Vagina (tissue), 2 donors: Measurements from ENCODE around the gene FUZ.

Experiments used
- CTCF ChIP-seq, 3 experiments: fragments of 450-650 bp in 2 of 3; fragments of 200-600 bp in 1 of 3; sonication (generic) in 1 of 3; IDR thresholded peaks; one replicate each; pipeline ENCODE4 v1.5.1; 2017 to 2019; ENCODE audit warnings: antibody characterized with exemption in 3 of 3, mild to moderate bottlenecking in 2 of 3, moderate library complexity in 2 of 3
- POLR2A ChIP-seq, 2 donors: fragments of 450-650 bp; IDR thresholded peaks; one replicate each; pipeline ENCODE4 v1.6.1; 2017; ENCODE audit warnings: antibody characterized with exemption in 2 of 2, mild to moderate bottlenecking in 2 of 2, moderate library complexity in 2 of 2
- POLR2AphosphoS5 ChIP-seq, 2 donors: sonication (generic); formaldehyde crosslinking; IDR thresholded peaks; one replicate each; pipeline ENCODE4 v1.9.0; 2017; ENCODE audit warnings: antibody characterized with exemption in 2 of 2, mild to moderate bottlenecking in 2 of 2, low read depth in 1 of 2; ENCODE audit not compliant: insufficient read depth in 1 of 2

GRCh38 chr19:49838885-49839588 is 25.9 kb upstream of the FUZ start:
- no peak for TF ChIP-seq CTCF (IDR thresholded peaks at IDR 0.05)
- no peak for TF ChIP-seq POLR2A (IDR thresholded peaks at IDR 0.05)
- TF ChIP-seq POLR2AphosphoS5 (IDR thresholded peaks at IDR 0.05; ENCODE audit: insufficient read depth in 1 of 2, low read depth in 1 of 2) = no peak
